Measurements from ENCODE around the gene BCAR3.

DNA sequence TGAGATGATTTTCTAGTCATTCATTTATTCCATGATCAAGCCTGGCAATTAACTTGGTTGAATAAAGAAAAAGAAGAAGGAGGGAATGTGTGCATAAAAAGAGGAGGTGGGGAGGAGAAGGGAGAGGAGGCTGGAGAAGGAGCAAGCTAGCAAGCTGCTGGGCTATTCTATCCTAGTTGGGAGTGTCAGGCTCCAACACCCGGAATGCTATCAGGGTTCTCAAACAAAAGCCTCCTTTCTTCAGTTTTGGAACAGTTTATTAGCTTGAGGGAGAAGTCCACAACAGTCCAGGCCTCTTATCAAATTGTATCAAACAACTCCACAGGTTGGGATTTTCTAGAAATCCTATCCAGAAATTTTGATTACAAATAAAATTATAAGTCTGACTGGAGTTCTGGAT, 80.0 kb downstream of the BCAR3 start:
- no peak for TF ChIP-seq FEZF1 (tag by site-specific recombination; IDR thresholded peaks at IDR 0.05)
- no peak for TF ChIP-seq ZNF510 (tag by site-specific recombination; IDR thresholded peaks at IDR 0.05; ENCODE audit: insufficient replicate concordance)
- TF ChIP-seq TCF7L2 (IDR thresholded peaks at IDR 0.05; ENCODE audit: borderline replicate concordance, low read depth, low read length), result no peak
- TF ChIP-seq ZSCAN30 (tag by site-specific recombination; IDR thresholded peaks at IDR 0.05), result no peak
- TF ChIP-seq, protein P1, sequence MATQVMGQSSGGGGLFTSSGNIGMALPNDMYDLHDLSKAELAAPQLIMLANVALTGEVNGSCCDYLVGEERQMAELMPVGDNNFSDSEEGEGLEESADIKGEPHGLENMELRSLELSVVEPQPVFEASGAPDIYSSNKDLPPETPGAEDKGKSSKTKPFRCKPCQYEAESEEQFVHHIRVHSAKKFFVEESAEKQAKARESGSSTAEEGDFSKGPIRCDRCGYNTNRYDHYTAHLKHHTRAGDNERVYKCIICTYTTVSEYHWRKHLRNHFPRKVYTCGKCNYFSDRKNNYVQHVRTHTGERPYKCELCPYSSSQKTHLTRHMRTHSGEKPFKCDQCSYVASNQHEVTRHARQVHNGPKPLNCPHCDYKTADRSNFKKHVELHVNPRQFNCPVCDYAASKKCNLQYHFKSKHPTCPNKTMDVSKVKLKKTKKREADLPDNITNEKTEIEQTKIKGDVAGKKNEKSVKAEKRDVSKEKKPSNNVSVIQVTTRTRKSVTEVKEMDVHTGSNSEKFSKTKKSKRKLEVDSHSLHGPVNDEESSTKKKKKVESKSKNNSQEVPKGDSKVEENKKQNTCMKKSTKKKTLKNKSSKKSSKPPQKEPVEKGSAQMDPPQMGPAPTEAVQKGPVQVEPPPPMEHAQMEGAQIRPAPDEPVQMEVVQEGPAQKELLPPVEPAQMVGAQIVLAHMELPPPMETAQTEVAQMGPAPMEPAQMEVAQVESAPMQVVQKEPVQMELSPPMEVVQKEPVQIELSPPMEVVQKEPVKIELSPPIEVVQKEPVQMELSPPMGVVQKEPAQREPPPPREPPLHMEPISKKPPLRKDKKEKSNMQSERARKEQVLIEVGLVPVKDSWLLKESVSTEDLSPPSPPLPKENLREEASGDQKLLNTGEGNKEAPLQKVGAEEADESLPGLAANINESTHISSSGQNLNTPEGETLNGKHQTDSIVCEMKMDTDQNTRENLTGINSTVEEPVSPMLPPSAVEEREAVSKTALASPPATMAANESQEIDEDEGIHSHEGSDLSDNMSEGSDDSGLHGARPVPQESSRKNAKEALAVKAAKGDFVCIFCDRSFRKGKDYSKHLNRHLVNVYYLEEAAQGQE (tag by site-specific recombination; IDR thresholded peaks at IDR 0.05), result no peak
- TF ChIP-seq, protein P2, sequence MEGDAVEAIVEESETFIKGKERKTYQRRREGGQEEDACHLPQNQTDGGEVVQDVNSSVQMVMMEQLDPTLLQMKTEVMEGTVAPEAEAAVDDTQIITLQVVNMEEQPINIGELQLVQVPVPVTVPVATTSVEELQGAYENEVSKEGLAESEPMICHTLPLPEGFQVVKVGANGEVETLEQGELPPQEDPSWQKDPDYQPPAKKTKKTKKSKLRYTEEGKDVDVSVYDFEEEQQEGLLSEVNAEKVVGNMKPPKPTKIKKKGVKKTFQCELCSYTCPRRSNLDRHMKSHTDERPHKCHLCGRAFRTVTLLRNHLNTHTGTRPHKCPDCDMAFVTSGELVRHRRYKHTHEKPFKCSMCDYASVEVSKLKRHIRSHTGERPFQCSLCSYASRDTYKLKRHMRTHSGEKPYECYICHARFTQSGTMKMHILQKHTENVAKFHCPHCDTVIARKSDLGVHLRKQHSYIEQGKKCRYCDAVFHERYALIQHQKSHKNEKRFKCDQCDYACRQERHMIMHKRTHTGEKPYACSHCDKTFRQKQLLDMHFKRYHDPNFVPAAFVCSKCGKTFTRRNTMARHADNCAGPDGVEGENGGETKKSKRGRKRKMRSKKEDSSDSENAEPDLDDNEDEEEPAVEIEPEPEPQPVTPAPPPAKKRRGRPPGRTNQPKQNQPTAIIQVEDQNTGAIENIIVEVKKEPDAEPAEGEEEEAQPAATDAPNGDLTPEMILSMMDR (tag by site-specific recombination; IDR thresholded peaks at IDR 0.05), result no peak
